Activated CD4-positive, CD25-positive, alpha-beta regulatory T cell treated with anti-CD3 and anti-CD28 coated beads, Interleukin-2, amount 50 U/mL, for 72 hours (primary cell): ENCODE results near the gene SH3RF2.
"Not testable (repeated sequence)": the region's sequence is repeated elsewhere in the genome, so short reads cannot be mapped to it uniquely, and the experiment has no call there.

Experiments used
- DNase-seq: peaks from one replicate; pipeline ENCODE4 v3.0.0; 2021

The SH3RF2 gene

GRCh38 chr5:145953202-145953601, 16.8 kb downstream of the SH3RF2 start:
- DNase-seq: no peak

DNA sequence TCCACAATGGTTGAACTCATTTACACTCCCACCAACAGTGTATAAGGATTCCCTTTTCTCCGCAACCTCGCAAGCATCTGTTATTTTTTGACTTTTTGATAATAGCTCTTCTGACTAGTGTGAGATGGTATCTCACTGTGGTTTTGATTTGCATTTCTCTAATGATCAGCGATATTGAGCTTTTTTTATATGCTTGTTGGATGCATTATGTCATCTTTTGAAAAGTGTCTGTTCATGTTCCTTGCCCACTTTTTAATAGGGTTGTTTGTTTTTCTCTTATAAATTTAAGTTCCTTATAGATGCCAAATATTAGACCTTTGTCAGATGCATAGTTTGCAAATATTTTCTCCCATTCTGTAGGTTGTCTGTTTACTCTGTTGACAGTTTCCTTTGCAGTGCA, 17.8 kb downstream of the SH3RF2 start:
- DNase-seq: not testable (repeated sequence)

DNA sequence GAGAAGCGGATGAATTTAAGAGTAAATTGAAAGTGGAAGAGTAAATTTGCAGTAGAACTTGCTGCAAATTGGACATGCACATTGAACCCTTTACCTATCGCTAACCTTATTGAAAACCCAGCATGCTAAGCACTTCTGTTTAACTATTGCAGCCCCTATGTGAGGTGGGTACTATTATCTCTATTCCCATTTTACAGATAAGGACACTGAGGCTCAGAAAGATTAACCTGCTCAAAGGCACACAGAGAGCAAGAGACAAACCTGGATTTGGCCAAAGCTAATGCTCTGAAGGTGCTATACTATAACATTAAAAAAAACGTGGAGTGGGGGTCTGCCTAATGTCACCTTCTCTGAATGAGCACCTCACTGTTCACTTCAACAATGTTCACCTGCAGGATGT, 21.0 kb downstream of the SH3RF2 start:
- no peak for DNase-seq

GRCh38 chr5:145958436-145958835, 22.1 kb downstream of the SH3RF2 start:
- no peak for DNase-seq

- no peak for DNase-seq
Observed at GRCh38 chr5:145960166-145960565, 23.8 kb downstream of the SH3RF2 start.

DNA sequence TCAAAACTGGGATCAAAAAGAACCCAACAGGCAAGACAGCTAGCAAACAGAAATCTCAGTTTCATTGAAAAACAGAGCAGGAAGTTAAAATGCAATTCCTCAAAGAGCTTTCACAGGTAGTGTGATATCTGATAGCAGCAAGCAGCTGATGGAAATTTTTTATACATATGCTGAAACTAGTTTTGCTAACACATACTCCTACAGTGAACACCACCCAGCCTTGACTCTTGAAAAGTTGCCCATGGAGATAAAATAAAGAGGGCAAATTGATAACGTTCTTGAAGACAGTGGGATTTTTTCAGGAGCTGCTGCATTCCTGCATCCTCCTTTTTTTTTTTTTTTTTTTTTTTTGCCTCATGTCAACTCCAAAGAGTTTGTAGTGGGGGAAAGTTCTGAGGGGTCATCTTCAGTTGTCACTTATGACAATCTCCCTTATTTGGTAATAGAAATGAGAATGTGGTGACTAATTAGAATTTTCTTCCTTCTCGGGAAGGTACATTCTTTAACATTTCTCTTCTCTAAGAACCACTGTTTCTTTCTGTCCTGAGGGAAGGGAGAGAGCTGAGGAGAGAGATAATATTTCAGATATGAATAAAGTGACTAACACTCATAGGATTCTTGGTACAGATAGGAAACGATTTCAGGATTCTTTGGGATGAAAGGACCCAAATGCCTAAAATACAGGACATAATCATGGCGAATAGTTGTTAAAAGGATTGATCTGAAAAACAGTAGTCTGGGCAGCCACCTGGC, 24.6 kb downstream of the SH3RF2 start:
- DNase-seq: no peak

DNA sequence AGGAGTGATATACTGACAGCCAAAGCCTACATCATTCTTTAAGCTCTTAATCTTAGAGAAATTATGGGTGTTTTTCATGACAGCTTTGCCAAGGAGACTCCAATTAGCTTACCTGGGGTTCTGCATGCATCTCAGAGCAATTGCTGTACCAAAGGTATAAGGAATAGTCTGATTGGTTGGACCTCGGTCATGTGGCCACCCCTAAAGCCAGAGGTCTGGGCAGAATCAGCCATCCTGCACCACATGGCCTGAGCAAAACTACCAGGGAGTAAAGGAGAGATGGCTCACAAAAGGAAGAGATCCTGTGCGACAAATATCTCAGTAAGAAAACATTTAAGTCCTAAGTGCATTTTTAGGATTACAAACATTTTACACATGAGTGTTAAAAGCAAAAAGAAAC, 25.6 kb downstream of the SH3RF2 start:
- no peak for DNase-seq

DNA sequence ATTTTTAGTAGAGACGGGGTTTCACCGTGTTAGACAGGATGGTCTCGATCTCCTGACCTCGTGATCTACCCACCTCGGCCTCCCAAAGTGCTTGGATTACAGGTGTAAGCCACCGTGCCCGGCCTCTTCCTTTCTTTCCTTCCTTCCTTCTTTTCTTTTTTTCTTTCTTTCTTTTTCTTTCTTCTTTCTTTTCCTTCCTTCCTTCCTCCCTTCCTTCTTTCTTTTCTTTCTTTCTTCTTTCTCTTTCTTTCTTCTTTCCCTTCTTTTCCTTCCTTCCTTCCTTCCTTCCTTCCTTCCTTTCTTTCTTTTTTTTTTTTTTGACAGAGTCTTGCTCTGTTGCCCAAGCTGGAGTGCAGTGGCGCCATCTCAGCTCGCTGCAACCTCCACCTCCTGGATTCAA, 27.6 kb downstream of the SH3RF2 start:
- DNase-seq: not testable (repeated sequence)

DNA sequence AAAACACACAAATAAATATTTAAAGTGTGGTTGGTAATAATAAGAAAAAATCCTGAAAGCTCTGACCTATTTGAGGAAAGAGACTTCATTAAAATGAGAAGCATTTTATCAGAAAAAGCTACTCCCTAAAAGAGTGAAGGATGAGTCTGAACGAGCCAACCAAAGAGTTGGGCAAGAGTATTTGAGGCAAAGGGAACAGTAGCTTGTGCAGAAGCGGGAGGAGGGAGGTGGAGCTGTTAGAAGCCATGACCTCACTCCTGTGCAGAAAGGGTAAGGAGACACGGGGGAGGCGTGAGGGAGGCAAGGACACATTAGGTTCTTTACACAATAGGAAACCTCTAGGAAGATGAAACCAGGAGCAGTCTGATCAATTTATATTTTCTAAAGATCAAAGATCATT, 29.4 kb downstream of the SH3RF2 start:
- no peak for DNase-seq

DNA sequence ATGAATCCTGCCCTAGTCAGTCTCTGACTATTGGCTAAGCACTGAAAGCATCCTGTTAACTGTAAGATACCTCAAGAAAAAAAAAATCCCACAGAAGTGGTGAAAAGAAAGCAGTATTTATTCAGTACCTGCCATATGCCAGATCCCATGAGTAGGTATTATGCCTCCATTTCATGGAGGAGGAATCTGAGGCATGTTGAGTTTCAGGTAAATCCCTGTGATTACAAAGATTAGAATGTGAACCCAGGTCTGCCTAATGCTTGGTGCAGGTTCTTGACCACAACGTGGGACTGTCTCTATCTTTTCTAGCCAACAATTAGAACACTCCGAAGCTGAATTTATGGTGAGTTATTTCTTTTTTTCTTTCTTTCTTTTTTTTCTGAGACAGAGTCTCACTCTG, 30.9 kb downstream of the SH3RF2 start:
- no peak for DNase-seq

GRCh38 chr5:145968970-145969713, 32.8 kb downstream of the SH3RF2 start:
- DNase-seq: no peak

DNA sequence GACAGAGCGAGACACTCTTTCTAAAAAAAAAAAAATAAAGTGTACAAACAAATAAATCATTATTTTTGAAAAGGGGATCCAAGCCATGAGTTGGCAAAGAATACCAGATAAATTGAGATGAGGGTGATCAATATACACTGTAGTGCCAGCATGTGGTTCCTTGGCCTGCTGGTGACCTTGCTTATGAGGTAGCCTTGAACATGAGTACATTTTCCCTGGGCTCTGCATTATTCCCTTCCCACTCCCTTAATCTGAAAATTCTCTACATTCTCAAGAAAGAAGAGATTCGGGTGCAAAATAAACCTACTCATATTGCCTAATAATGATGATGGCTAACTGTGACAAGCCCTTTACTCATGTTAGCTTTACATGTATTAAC, 33.3 kb downstream of the SH3RF2 start:
- no peak for DNase-seq

- no peak for DNase-seq
Observed at GRCh38 chr5:145971108-145971507, 34.7 kb downstream of the SH3RF2 start.

- no peak for DNase-seq
Observed at GRCh38 chr5:145971701-145972100, 35.3 kb downstream of the SH3RF2 start.

- no peak for DNase-seq
Observed at GRCh38 chr5:145975001-145975360, 38.6 kb downstream of the SH3RF2 start.

DNA sequence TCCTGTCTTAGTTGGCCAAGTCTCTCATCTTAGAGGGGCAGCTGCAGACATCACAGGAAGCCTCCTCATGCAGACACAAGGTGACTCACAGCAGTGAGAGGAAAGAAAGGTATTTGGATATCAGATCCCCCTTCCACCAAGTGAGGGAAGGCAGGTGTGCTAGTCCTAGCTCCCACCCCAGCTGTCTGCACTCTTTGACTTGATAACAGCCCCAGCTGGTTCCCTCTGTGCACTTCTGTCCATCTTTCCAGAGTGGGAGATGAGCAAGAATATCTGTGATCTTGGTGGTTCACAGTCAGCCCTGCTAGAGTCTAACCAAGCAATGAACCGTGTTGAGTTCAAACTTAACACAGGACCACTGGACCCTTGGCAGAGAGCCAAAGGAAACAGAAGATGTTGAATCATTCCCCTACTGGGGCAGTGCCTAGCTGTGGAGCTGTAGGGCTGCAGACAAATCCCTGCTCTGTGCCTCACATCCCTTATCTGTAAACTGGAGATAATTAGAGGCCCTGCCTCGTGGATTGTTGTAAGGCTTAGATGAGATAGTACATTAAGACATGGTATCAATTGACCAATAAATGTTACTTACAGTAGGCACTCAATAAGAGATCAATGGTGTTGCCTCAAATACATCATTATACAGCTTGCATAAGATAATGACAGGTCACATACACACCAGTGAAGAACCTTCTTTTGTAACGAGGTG, 39.1 kb downstream of the SH3RF2 start:
- no peak for DNase-seq

DNA sequence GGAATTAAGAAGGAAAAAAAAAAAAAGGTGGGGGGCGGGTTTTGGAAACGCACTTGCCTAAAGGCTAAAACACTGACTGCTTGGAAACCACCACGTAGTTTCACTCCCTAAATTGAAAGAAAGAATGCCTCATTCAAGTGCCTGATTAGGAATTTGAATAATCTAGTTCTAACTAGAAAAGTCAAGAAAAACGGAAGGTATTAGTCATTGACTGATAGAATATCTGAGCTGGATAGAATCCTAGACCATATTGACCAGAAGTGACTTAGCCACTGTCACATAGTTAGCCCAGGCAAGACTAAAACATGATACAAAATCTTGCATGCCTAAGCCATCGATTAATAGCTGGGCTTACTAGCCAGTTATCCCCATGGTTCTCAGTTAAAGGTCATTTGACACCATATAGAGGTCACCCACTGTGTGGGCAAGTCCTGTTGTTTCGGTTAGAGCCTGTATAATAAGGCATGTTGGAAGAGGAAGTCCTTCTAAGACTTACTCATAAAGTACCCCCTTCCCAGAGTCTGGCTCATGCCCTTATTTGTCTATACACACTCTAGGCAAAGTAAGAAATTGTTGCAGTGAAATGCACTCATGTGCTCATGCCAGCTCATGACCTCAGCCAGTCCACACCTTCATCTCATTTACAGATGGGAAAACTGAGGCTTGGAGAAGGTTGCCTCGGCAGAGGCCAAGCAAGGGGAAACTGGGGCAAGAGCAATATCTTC, 40.2 kb downstream of the SH3RF2 start:
- no peak for DNase-seq

GRCh38 chr5:145978171-145978570, 41.8 kb downstream of the SH3RF2 start:
- DNase-seq: no peak

DNA sequence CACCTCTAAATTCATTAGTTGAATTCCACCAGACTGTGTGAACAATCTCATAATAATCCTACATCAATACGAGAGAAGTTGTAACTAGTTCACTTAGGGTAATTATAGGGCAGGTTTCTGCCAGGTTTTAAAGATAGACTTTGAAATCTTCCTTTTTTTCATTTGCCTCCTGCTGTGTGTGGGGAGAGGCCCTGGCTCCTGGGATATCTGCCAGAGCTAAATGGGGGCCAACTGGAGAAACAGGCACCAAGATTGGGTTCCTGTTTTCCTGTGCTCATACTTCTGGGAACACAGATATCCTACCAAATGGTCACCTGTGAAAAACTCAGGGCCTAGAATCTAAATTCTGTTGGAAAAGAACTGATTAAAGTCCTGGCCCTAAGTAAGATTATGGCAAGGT, 42.3 kb downstream of the SH3RF2 start:
- no peak for DNase-seq

- no peak for DNase-seq
Observed at GRCh38 chr5:145979270-145980223, 43.2 kb downstream of the SH3RF2 start.

GRCh38 chr5:145980259-145980658, 43.9 kb downstream of the SH3RF2 start:
- DNase-seq: no peak

GRCh38 chr5:145980718-145981117, 44.3 kb downstream of the SH3RF2 start:
- DNase-seq: no peak
